ENCODE results near the gene GFY. TPM values are rescaled to one million over a fixed set of nuclear protein-coding genes. Genes with fewer than 3 reads are reported as not detected.
A peak's percentile ranks its signal among the peaks of the same experiment; 100 is the strongest.

GFY gene
- total and polyA plus RNA-seq, 2 donors from 2014 or later, result not detected

GRCh38 chr19:49413348-49413747 is 11.8 kb upstream of the GFY start:
- H3K27me3 ChIP-seq (ENCODE audit: control insufficient read depth, insufficient read depth, low read length), result no peaks in the 10 kb centered on the region
- intact Hi-C loops (cut with DNase I), result no loop called here
- no peak overlapping the region for H3K27ac ChIP-seq (ENCODE audit: low read depth in 2 of 2, low read length in 2 of 2)
- H3K4me1 ChIP-seq (ENCODE audit: control insufficient read depth in 2 of 3, insufficient read depth in 2 of 3, low read depth in 1 of 3, low read length in 3 of 3), result no peaks in the 10 kb centered on the region
- no peak overlapping the region for H3K9ac ChIP-seq (ENCODE audit: low read length in 3 of 3)
- TF ChIP-seq CTCF (IDR thresholded peaks at IDR 0.05; ENCODE audit: borderline replicate concordance, extremely low read depth, insufficient read depth), result no peak
- H3K36me3 ChIP-seq (ENCODE audit: control insufficient read depth in 2 of 3, insufficient read depth in 3 of 3, low read length in 3 of 3), result no peaks in the 10 kb centered on the region
- H3K9me3 ChIP-seq (ENCODE audit: control insufficient read depth in 2 of 3, insufficient read depth in 1 of 3, low read length in 3 of 3), result no peaks in the 10 kb centered on the region
- no peak overlapping the region for H3K4me3 ChIP-seq (ENCODE audit: low read length in 3 of 3)
- DNase-seq (peak in 4 of 5 donors; percentile 79 to 96 (median 85)), FAIRE-seq (no peak)

- Histone ChIP-seq H3K9ac (ENCODE audit: low read length in 3 of 3) (no peak overlapping the region), H3K36me3 (ENCODE audit: control insufficient read depth in 2 of 3, insufficient read depth in 3 of 3, low read length in 3 of 3) (no peaks in the 10 kb centered on the region), H3K27me3 (ENCODE audit: control insufficient read depth, insufficient read depth, low read length) (peaks cover 5% of the 10 kb centered on the region), H3K4me3 (ENCODE audit: low read length in 3 of 3) (no peak overlapping the region), H3K4me1 (ENCODE audit: control insufficient read depth in 2 of 3, insufficient read depth in 2 of 3, low read depth in 1 of 3, low read length in 3 of 3) (no peaks in the 10 kb centered on the region), H3K27ac (ENCODE audit: low read depth in 2 of 2, low read length in 2 of 2) (no peak overlapping the region), H3K9me3 (ENCODE audit: control insufficient read depth in 2 of 3, insufficient read depth in 1 of 3, low read length in 3 of 3) (no peaks in the 10 kb centered on the region)
- no peak for FAIRE-seq
- no peak for TF ChIP-seq CTCF (IDR thresholded peaks at IDR 0.05; ENCODE audit: borderline replicate concordance, extremely low read depth, insufficient read depth)
- no peak for DNase-seq
- intact Hi-C loops (cut with DNase I), result no loop called here
Measured at GRCh38 chr19:49414256-49414655, 10.9 kb upstream of the GFY start.

- Histone ChIP-seq H3K4me3 (ENCODE audit: low read length in 3 of 3) (no peak overlapping the region), H3K36me3 (ENCODE audit: control insufficient read depth in 2 of 3, insufficient read depth in 3 of 3, low read length in 3 of 3) (no peaks in the 10 kb centered on the region), H3K27me3 (ENCODE audit: control insufficient read depth, insufficient read depth, low read length) (peaks cover 9% of the 10 kb centered on the region), H3K27ac (ENCODE audit: low read depth in 2 of 2, low read length in 2 of 2) (no peak overlapping the region), H3K4me1 (ENCODE audit: control insufficient read depth in 2 of 3, insufficient read depth in 2 of 3, low read depth in 1 of 3, low read length in 3 of 3) (no peaks in the 10 kb centered on the region), H3K9ac (ENCODE audit: low read length in 3 of 3) (no peak overlapping the region), H3K9me3 (ENCODE audit: control insufficient read depth in 2 of 3, insufficient read depth in 1 of 3, low read length in 3 of 3) (no peaks in the 10 kb centered on the region)
- FAIRE-seq (no peak), DNase-seq (no peak)
- no peak for TF ChIP-seq CTCF (IDR thresholded peaks at IDR 0.05; ENCODE audit: borderline replicate concordance, extremely low read depth, insufficient read depth)
- intact Hi-C loops (cut with DNase I), result no loop called here
Measured at GRCh38 chr19:49415102-49415809, 9.9 kb upstream of the GFY start.

GRCh38 chr19:49415810-49416200 is 9.4 kb upstream of the GFY start:
- peaks cover 13% of the 10 kb centered on the region for H3K27me3 ChIP-seq (ENCODE audit: control insufficient read depth, insufficient read depth, low read length)
- H3K36me3 ChIP-seq (ENCODE audit: control insufficient read depth in 2 of 3, insufficient read depth in 3 of 3, low read length in 3 of 3), result no peaks in the 10 kb centered on the region
- TF ChIP-seq CTCF (IDR thresholded peaks at IDR 0.05; ENCODE audit: borderline replicate concordance, extremely low read depth, insufficient read depth), result no peak
- FAIRE-seq (no peak), DNase-seq (no peak)
- H3K4me3 ChIP-seq (ENCODE audit: low read length in 3 of 3), result no peak overlapping the region
- no peaks in the 10 kb centered on the region for H3K4me1 ChIP-seq (ENCODE audit: control insufficient read depth in 2 of 3, insufficient read depth in 2 of 3, low read depth in 1 of 3, low read length in 3 of 3)
- intact Hi-C loops (cut with DNase I), result no loop called here
- H3K9ac ChIP-seq (ENCODE audit: low read length in 3 of 3), result no peak overlapping the region
- no peak overlapping the region for H3K27ac ChIP-seq (ENCODE audit: low read depth in 2 of 2, low read length in 2 of 2)
- H3K9me3 ChIP-seq (ENCODE audit: control insufficient read depth in 2 of 3, insufficient read depth in 1 of 3, low read length in 3 of 3), result no peaks in the 10 kb centered on the region

Measured in kidney (tissue), 14 donors.